Body of pancreas (tissue), 4 donors: ENCODE results near the gene ANKRD30B.
"Not testable (repeated sequence)": the region's sequence is repeated elsewhere in the genome, so short reads cannot be mapped to it uniquely, and the experiment has no call there.

ENCODE experiments used
- POLR2A ChIP-seq, 3 donors: fragments of 450-650 bp; IDR thresholded peaks; one replicate each; pipeline ENCODE4 v1.6.1; 2016; ENCODE audit warnings: antibody characterized with exemption in 3 of 3, mild to moderate bottlenecking in 2 of 3
- TF ChIP-seq, protein P1 (sequence below), 7 experiments: fragments of 450-650 bp in 4 of 7; fragments of 200-600 bp in 3 of 7; sonication (generic) in 3 of 7; IDR thresholded peaks; one replicate each; pipeline ENCODE4 v1.5.1; 2016 to 2019; ENCODE audit warnings: antibody characterized with exemption in 7 of 7

- TF ChIP-seq, protein P1, sequence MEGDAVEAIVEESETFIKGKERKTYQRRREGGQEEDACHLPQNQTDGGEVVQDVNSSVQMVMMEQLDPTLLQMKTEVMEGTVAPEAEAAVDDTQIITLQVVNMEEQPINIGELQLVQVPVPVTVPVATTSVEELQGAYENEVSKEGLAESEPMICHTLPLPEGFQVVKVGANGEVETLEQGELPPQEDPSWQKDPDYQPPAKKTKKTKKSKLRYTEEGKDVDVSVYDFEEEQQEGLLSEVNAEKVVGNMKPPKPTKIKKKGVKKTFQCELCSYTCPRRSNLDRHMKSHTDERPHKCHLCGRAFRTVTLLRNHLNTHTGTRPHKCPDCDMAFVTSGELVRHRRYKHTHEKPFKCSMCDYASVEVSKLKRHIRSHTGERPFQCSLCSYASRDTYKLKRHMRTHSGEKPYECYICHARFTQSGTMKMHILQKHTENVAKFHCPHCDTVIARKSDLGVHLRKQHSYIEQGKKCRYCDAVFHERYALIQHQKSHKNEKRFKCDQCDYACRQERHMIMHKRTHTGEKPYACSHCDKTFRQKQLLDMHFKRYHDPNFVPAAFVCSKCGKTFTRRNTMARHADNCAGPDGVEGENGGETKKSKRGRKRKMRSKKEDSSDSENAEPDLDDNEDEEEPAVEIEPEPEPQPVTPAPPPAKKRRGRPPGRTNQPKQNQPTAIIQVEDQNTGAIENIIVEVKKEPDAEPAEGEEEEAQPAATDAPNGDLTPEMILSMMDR (IDR thresholded peaks at IDR 0.05): not testable (repeated sequence)
- not testable (repeated sequence) for TF ChIP-seq POLR2A (IDR thresholded peaks at IDR 0.05)
These were observed 103.6 kb downstream of the ANKRD30B start for GRCh38 chr18:14851533-14851932.
